PC-9 (cell line): ENCODE results near the gene PRKAG1.

Source experiments
- CTCF ChIP-seq: fragments of 200-600 bp; sonication (generic); conservative IDR thresholded peaks from 2 replicates; pipeline ENCODE4 v1.6.1; 2017; ENCODE audit warnings: mixed run types, antibody characterized with exemption, mild to moderate bottlenecking, moderate library complexity
- EZH2 ChIP-seq: fragments of 200-600 bp; sonication (generic); IDR thresholded peaks from 2 replicates; pipeline ENCODE4 v1.8.0; 2017; ENCODE audit warnings: antibody characterized with exemption, low read depth

- no peak for TF ChIP-seq CTCF
- TF ChIP-seq EZH2: no peak
Observed at GRCh38 chr12:48979602-48980388, 38.8 kb downstream of the PRKAG1 start.
